ENCODE results near the gene TAF9B. TPM values are rescaled to one million over a fixed set of nuclear protein-coding genes. Genes with fewer than 3 reads are reported as not detected.

The TAF9B gene
- 8.8 and 12.9 TPM in 2 replicates for total RNA-seq (ENCODE audit: low replicate concordance)

DNA sequence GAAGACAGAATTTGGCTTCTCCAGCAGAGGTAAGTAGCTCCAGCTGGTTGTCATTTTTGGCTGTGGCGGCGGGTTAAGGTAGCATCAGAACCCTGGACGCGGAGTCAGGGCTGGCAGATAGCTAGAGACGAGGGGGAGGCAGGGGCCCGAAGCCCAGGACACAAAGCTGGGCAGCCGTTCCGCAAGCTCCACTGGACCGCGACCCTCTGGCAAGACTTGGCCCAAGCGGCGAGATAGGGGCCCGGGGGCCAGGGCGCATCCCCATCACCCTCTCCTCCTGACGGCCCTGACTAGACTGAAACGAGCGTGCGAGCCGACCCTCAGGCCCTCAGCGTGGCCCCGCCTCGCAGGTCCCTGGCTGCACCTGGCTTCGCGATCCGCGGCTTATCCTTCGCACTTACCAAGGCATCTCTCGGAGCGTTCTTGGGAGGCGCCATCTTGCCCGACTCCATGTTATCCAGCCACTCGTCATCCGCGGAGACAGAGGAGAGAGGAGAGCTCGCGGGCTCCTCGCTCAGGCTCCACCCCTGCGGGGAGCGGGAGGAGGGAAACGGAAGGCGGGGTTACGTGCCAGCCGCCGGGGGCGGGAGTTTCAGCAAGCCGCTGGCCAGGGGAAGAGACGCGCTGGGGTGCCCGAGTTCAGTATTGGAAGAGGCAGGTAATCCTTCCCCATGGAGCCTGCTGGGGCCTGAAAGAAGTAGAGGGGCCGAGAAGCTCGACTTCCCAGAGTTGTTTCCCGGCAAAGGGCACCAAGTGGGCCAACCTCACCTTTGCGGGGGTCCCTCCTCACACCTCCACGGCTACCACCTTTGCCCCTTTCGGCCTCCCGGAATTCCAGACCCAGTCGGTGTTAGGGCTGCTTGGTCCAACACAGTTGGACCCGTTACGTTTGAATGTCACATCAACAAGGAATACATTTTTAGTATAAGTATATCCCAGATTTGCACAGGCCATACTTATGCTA, at the start of gene TAF9B:
Gene TAF9B (minus strand): TSS at position 491 of the 964 bp plus-strand sequence. CDS start 39 bp downstream, at position 452.

DNA sequence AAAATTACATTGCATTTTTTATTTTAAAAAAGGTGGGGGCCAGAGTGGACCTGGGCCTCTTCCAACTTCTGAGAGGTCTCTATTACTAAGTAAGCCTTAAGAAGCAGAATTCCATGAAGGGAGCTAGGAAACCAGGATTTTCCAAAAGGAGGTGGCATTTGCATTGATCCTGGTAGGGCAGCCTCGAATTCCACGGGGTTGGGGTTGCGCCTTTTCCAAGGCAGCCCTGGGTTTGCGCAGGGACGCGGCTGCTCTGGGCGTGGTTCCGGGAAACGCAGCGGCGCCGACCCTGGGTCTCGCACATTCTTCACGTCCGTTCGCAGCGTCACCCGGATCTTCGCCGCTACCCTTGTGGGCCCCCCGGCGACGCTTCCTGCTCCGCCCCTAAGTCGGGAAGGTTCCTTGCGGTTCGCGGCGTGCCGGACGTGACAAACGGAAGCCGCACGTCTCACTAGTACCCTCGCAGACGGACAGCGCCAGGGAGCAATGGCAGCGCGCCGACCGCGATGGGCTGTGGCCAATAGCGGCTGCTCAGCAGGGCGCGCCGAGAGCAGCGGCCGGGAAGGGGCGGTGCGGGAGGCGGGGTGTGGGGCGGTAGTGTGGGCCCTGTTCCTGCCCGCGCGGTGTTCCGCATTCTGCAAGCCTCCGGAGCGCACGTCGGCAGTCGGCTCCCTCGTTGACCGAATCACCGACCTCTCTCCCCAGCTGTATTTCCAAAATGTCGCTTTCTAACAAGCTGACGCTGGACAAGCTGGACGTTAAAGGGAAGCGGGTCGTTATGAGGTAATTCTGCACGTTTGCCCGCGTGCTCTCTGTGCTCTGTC, 35.6 kb downstream of the TAF9B start, which contains the start of gene PGK1:
Gene PGK1 (plus strand): TSS at position 626 of the 824 bp plus-strand sequence. CDS start 93 bp downstream, at position 719.

Other genes starting within 250 kb of the TAF9B start
- gene MAGT1, start 244.2 kb downstream of the TAF9B start, total RNA-seq (ENCODE audit: low replicate concordance): 160 and 328 TPM in 2 replicates
- gene COX7B, start 240.2 kb downstream of the TAF9B start, total RNA-seq (ENCODE audit: low replicate concordance): 500 and 576 TPM in 2 replicates
- 7.7 and 12.9 TPM in 2 replicates for gene ATP7A, start 229.0 kb downstream of the TAF9B start, total RNA-seq (ENCODE audit: low replicate concordance)
- gene PGAM4, start 170.0 kb downstream of the TAF9B start, total RNA-seq (ENCODE audit: low replicate concordance): not detected in 2 replicates
- 229 and 358 TPM in 2 replicates for gene PGK1, start 35.4 kb downstream of the TAF9B start, total RNA-seq (ENCODE audit: low replicate concordance)
- gene CYSLTR1, start 188.0 kb upstream of the TAF9B start, total RNA-seq (ENCODE audit: low replicate concordance): not detected in 2 replicates